Transverse colon (tissue), 4 donors: ENCODE results near the gene AMER2. TPM values are rescaled to one million over a fixed set of nuclear protein-coding genes. Genes with fewer than 3 reads are reported as not detected.

Experiments
- DNase-seq: peaks from one replicate; pipeline ENCODE4 v3.0.0-alpha.2; 2019
- H3K27ac ChIP-seq, 4 donors: fragments of 200-600 bp; sonication (generic); 2 replicates each; pipeline ENCODE4 v1.5.1; 2016 to 2018; ENCODE audit warnings: inconsistent platforms in 4 of 4
- H3K27me3 ChIP-seq: fragments of 200-600 bp; sonication (generic); 2 replicates; pipeline ENCODE4 v1.5.1; 2017; ENCODE audit warnings: inconsistent platforms
- H3K36me3 ChIP-seq, 4 donors: fragments of 200-600 bp; sonication (generic); 2 replicates each; pipeline ENCODE4 v1.5.1; 2017 to 2019; ENCODE audit warnings: inconsistent platforms in 4 of 4
- H3K4me1 ChIP-seq, 4 donors: fragments of 200-600 bp; sonication (generic); 2 replicates each; pipeline ENCODE4 v1.5.1; 2017 to 2020; ENCODE audit warnings: inconsistent platforms in 4 of 4
- H3K4me3 ChIP-seq, 4 donors: fragments of 200-600 bp; sonication (generic); 1 replicate in 1 of 4; 2 replicates in 3 of 4; pipeline versions ENCODE4 v1.5.1 to v1.6.1; 2017 to 2019; ENCODE audit warnings: inconsistent platforms in 4 of 4
- H3K9me3 ChIP-seq, 2 donors: fragments of 200-600 bp; sonication (generic); 2 replicates each; pipeline ENCODE4 v1.5.1; 2017 to 2019; ENCODE audit warnings: inconsistent platforms in 2 of 2
- EP300 ChIP-seq: sonication (generic); formaldehyde crosslinking; IDR thresholded peaks from one replicate; pipeline ENCODE4 v1.6.1; 2017; ENCODE audit warnings: antibody characterized with exemption, low read depth
- POLR2A ChIP-seq: fragments of 450-650 bp; IDR thresholded peaks from one replicate; pipeline ENCODE4 v1.6.1; 2016; ENCODE audit warnings: antibody characterized with exemption, mild to moderate bottlenecking, moderate library complexity
- POLR2AphosphoS5 ChIP-seq, 3 donors: sonication (generic); formaldehyde crosslinking; IDR thresholded peaks; one replicate each; pipeline ENCODE4 v1.6.1; 2016; ENCODE audit warnings: antibody characterized with exemption in 3 of 3
- WGBS, 2 donors: methylation state at CpG; one replicate each; pipeline ENCODE4 v1.1.5; 2018; ENCODE audit warnings: low coverage in 1 of 2; 5-methylcytosine and 5-hydroxymethylcytosine counted together
- in situ Hi-C, 4 donors: fragments of 200-750 bp; cut with MboI; loops; one replicate each; pipeline versions ENCODE4 v1.15.0 to v1.15.1; 2017; ENCODE audit warnings: low sequenced_read_pairs in 3 of 4, low pct_ligation_motif_present in 1 of 4, low pct_unique_long_range_greater_than_20kb in 1 of 4
- intact Hi-C: fragments of 100-400 bp; cut with DNase I; formaldehyde crosslinking; loops from one replicate; pipeline ENCODE4 v1.15.1; 2023; ENCODE audit warnings: low total_unique reads
- total RNA-seq, 4 donors: library from RNA; depleted of rRNA; stranded (reverse); fragments of >200 nt; gene quantifications; one replicate each; pipeline ENCODE4 v1.1.0, GENCODE V29; 2016
- TF ChIP-seq, protein P1 (sequence below), 5 experiments: fragments of 200-600 bp in 3 of 5; fragments of 450-650 bp in 2 of 5; sonication (generic) in 3 of 5; IDR thresholded peaks; 1 replicate in 2 of 5; 2 replicates in 3 of 5; pipeline ENCODE4 v1.5.1; 2016 to 2017; ENCODE audit warnings: antibody characterized with exemption in 5 of 5, inconsistent platforms in 3 of 5, mild to moderate bottlenecking in 2 of 5, moderate library complexity in 1 of 5

The AMER2 gene
- total RNA-seq, 4 donors from 2014 or later, result 0.14 to 0.16 TPM; not detected in 2

DNA sequence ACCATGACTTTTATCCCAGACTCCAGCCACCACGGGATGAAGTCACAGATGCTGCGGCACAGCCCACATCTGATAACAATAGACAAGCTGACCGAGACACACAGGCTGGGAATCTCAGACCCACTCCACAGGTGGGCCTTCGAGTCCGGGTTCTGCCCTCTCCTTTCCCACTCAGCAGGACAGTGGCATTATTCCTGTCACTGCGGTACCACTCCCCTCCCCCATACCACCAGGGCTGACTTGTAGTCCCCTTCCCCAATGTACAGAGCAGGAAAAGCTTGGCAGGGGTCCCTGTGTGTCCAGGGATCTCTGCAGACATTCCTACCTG is 179 bp upstream of the AMER2 start:
- WGBS, 2 donors, result 62% methylated on average over 6 of the region's 6 CpGs; no CpG with 5 or more reads in 1 of the 2 donors
- H3K9me3 ChIP-seq, result no peaks in the 10 kb centered on the region
- peaks cover 79% of the 10 kb centered on the region for H3K27me3 ChIP-seq
- intact Hi-C loops, result no loop called here
- DNase-seq, result no peak
- in situ Hi-C loops, result no loop called here
- no peak overlapping the region for H3K4me3 ChIP-seq
- no peaks in the 10 kb centered on the region for H3K36me3 ChIP-seq
- TF ChIP-seq, protein P1, sequence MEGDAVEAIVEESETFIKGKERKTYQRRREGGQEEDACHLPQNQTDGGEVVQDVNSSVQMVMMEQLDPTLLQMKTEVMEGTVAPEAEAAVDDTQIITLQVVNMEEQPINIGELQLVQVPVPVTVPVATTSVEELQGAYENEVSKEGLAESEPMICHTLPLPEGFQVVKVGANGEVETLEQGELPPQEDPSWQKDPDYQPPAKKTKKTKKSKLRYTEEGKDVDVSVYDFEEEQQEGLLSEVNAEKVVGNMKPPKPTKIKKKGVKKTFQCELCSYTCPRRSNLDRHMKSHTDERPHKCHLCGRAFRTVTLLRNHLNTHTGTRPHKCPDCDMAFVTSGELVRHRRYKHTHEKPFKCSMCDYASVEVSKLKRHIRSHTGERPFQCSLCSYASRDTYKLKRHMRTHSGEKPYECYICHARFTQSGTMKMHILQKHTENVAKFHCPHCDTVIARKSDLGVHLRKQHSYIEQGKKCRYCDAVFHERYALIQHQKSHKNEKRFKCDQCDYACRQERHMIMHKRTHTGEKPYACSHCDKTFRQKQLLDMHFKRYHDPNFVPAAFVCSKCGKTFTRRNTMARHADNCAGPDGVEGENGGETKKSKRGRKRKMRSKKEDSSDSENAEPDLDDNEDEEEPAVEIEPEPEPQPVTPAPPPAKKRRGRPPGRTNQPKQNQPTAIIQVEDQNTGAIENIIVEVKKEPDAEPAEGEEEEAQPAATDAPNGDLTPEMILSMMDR (IDR thresholded peaks at IDR 0.05), result no peak
- TF ChIP-seq EP300 (no peak), POLR2A (no peak), POLR2AphosphoS5 (IDR thresholded peaks at IDR 0.05) (no peak)
- H3K4me1 ChIP-seq, result peaks cover 0 to 7% (median 2%) of the 10 kb centered on the region in 4 donors
- H3K27ac ChIP-seq, result no peak overlapping the region

DNA sequence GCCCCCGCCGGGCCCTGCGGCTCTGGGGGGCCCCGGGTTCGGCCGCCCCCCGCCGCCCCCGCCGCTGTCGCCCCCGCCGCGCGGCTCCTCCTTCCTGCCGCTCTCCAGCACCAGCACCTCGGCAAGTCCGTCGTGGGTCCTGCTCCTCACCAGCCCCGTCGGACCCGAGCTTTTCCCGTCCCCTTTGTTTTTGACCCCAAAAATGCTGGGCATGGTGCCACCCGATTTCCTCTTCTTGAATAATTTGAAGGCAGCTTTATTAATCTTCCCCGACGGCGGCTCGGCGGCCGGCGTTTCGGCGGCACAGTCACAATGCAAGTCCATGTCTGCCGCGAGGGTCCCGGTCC is 945 bp downstream of the AMER2 start:
- in situ Hi-C loops (no loop called here), intact Hi-C loops (no loop called here)
- H3K27me3 ChIP-seq, result peaks cover 75% of the 10 kb centered on the region
- TF ChIP-seq EP300, result no peak
- no peak for TF ChIP-seq POLR2A
- TF ChIP-seq POLR2AphosphoS5 (IDR thresholded peaks at IDR 0.05), result no peak
- TF ChIP-seq, protein P1 (IDR thresholded peaks at IDR 0.05), result no peak
- H3K9me3 ChIP-seq, result no peaks in the 10 kb centered on the region
- 11% methylated on average over 24 of the region's 36 CpGs; no CpG with 5 or more reads in 1 of the 2 donors for WGBS, 2 donors
- no peak for DNase-seq
- H3K36me3 ChIP-seq, result no peaks in the 10 kb centered on the region
- H3K27ac ChIP-seq, result no peak overlapping the region
- peaks cover 0 to 7% (median 2%) of the 10 kb centered on the region in 4 donors for H3K4me1 ChIP-seq
- peak overlapping the region in 3 of 4 donors; percentile 9 to 43 (median 23) for H3K4me3 ChIP-seq

DNA sequence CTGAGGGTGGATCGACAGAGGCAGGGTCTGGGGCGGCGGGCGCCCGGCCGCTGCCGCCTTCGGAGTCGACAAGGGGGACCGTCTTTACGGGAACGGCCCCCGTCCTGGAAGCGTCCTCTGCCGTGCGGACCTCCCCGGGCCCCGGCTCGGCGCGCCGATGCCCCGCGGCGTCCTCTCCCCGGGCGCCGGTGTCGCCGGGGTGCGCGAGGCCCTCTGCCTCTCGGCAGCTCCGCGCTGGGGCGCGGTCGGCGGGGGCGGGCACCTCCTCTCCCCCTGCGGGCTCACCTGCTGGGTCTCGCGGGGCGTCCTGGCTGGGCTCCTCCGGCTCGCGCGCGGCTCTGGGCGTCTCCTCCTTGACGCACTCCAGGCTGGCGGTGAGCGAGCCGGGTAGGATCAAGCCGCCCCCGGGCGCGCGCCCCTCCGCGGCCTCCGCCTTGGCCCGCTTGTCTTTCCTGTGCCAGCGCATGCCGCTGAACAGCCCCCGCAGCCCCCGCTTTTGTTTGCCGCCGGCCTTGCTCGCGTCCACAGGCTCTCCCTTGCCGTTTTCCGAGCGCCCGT is 1.5 kb downstream of the AMER2 start:
- Histone ChIP-seq H3K4me3 (peak overlapping the region in 2 of 4 donors; percentile 23 to 43), H3K4me1 (peaks cover 0 to 7% (median 2%) of the 10 kb centered on the region in 4 donors), H3K9me3 (no peaks in the 10 kb centered on the region), H3K27me3 (peaks cover 70% of the 10 kb centered on the region), H3K36me3 (no peaks in the 10 kb centered on the region), H3K27ac (no peak overlapping the region)
- in situ Hi-C loops (no loop called here), intact Hi-C loops (no loop called here)
- WGBS, 2 donors, result 24% methylated on average over 36 of the region's 75 CpGs; no CpG with 5 or more reads in 1 of the 2 donors
- no peak for DNase-seq
- TF ChIP-seq EP300 (no peak), POLR2AphosphoS5 (IDR thresholded peaks at IDR 0.05) (no peak), POLR2A (no peak)
- TF ChIP-seq, protein P1 (IDR thresholded peaks at IDR 0.05), result no peak

DNA sequence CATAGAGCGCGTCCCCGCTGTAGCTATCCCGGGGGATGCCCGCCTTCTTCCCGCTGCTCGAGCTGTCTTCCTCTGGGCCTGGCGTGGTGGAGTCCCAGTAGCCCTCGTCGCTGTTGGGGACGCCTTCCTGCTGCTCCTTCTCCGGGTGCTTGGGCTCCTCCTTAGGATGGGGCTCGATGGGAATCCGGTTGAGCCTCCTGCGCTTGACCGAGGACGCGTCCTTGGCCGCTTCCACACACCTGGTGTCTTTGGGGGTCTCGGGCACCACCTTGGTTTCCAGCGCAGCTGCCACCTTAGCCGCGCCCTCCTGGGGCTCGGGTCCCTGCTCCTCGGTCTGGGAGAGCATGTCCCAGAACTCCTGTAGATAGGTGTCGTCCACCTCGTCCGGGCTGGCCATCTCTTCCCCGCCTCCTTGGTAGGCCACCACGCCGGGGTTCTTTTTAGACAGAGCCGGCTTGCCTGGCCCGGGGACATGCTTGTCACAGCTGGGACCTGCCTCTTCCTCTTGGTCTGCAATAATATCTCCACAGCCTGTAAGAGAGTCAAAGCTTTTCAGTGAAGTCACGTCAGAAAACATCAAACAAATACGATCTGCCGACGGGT is 2.0 kb downstream of the AMER2 start:
- H3K36me3 ChIP-seq, result no peaks in the 10 kb centered on the region
- no peaks in the 10 kb centered on the region for H3K9me3 ChIP-seq
- DNase-seq, result no peak
- 70 to 88% methylated on average over 4 to 35 of the region's 37 CpGs for WGBS, 2 donors
- in situ Hi-C loops, result no loop called here
- H3K27ac ChIP-seq, result no peak overlapping the region
- intact Hi-C loops, result no loop called here
- peaks cover 64% of the 10 kb centered on the region for H3K27me3 ChIP-seq
- H3K4me1 ChIP-seq, result peaks cover 0 to 7% (median 2%) of the 10 kb centered on the region in 4 donors
- no peak overlapping the region for H3K4me3 ChIP-seq
- TF ChIP-seq, protein P1 (IDR thresholded peaks at IDR 0.05), result no peak
- no peak for TF ChIP-seq POLR2AphosphoS5 (IDR thresholded peaks at IDR 0.05)
- TF ChIP-seq POLR2A, result no peak
- no peak for TF ChIP-seq EP300
